Central memory CD4-positive, alpha-beta T cell (primary cell): ENCODE data around the gene TLE4.
"Not testable (repeated sequence)": the region's sequence is repeated elsewhere in the genome, so short reads cannot be mapped to it uniquely, and the experiment has no call there.

ENCODE experiments used
- DNase-seq: peaks from one replicate; pipeline ENCODE4 v3.0.0; 2022

Gene TLE4

GRCh38 chr9:79638806-79639205 lies 67.0 kb downstream of the TLE4 start:
- no peak for DNase-seq

GRCh38 chr9:79639354-79639753 lies 67.6 kb downstream of the TLE4 start:
- DNase-seq, result no peak

- DNase-seq, result not testable (repeated sequence)
Measured at GRCh38 chr9:79640067-79640466, 68.3 kb downstream of the TLE4 start.

GRCh38 chr9:79641070-79641469 lies 69.3 kb downstream of the TLE4 start:
- DNase-seq, result no peak

GRCh38 chr9:79642671-79643070 lies 70.9 kb downstream of the TLE4 start:
- DNase-seq, result no peak

- DNase-seq, result no peak
Measured at GRCh38 chr9:79644048-79644447, 72.3 kb downstream of the TLE4 start.

GRCh38 chr9:79644601-79645000 lies 72.8 kb downstream of the TLE4 start:
- no peak for DNase-seq

- DNase-seq, result no peak
Measured at GRCh38 chr9:79645110-79645509, 73.3 kb downstream of the TLE4 start.

GRCh38 chr9:79646096-79646495 lies 74.3 kb downstream of the TLE4 start:
- DNase-seq, result no peak

GRCh38 chr9:79651251-79651795 lies 79.6 kb downstream of the TLE4 start:
- DNase-seq, result no peak

- DNase-seq, result no peak
Measured at GRCh38 chr9:79652598-79652997, 80.8 kb downstream of the TLE4 start.

- not testable (repeated sequence) for DNase-seq
Measured at GRCh38 chr9:79654591-79655382, 83.0 kb downstream of the TLE4 start.

GRCh38 chr9:79655551-79655950 lies 83.8 kb downstream of the TLE4 start:
- DNase-seq, result no peak

- DNase-seq, result no peak
Measured at GRCh38 chr9:79656169-79656568, 84.4 kb downstream of the TLE4 start.

- DNase-seq, result no peak
Measured at GRCh38 chr9:79657891-79658290, 86.1 kb downstream of the TLE4 start.

- no peak for DNase-seq
Measured at GRCh38 chr9:79658926-79659325, 87.2 kb downstream of the TLE4 start.

GRCh38 chr9:79660615-79661014 lies 88.8 kb downstream of the TLE4 start:
- DNase-seq, result no peak

- no peak for DNase-seq
Measured at GRCh38 chr9:79661279-79661678, 89.5 kb downstream of the TLE4 start.

- DNase-seq, result no peak
Measured at GRCh38 chr9:79661886-79662536, 90.2 kb downstream of the TLE4 start.

GRCh38 chr9:79662537-79662956 lies 90.8 kb downstream of the TLE4 start:
- DNase-seq, result peak; percentile 31

- no peak for DNase-seq
Measured at GRCh38 chr9:79663300-79663699, 91.5 kb downstream of the TLE4 start.

GRCh38 chr9:79663878-79664277 lies 92.1 kb downstream of the TLE4 start:
- DNase-seq, result no peak

- DNase-seq, result no peak
Measured at GRCh38 chr9:79664375-79664831, 92.6 kb downstream of the TLE4 start.

- DNase-seq, result no peak
Measured at GRCh38 chr9:79665369-79665768, 93.6 kb downstream of the TLE4 start.
